Caco-2 (cell line): ENCODE data around the gene MRPS27. TPM values are rescaled to one million over a fixed set of nuclear protein-coding genes. Genes with fewer than 3 reads are reported as not detected.

Experiments
- BruUV-seq: library from RNA; stranded (reverse); fragments of 400-500 nt; replicated peaks from 2 replicates; lab custom pipeline; 2021; lab: Mats Ljungman, UMichigan
- CTCF ChIA-PET: fragments of 300-600 bp; sonication (Branson Sonifier 250); formaldehyde crosslinking; loops from one replicate; lab custom pipeline; 2022; ENCODE audit warnings: antibody characterized with exemption; lab: Charles Lee
- POLR2A ChIA-PET: fragments of 300-600 bp; sonication (Branson Sonifier 250); formaldehyde crosslinking; loops from one replicate; lab custom pipeline; 2022; ENCODE audit warnings: antibody characterized with exemption; lab: Charles Lee
- DNase-seq, 2 experiments: peaks; one replicate each; pipeline versions ENCODE4 v3.0.0 to v3.0.0-alpha.2; 2020 to 2022
- H3K27me3 ChIP-seq: replicated peaks from 2 replicates; pipeline ENCODE4 v1.6.0; 2011; ENCODE audit warnings: low read length; ENCODE audit not compliant: control insufficient read depth, insufficient read depth
- H3K36me3 ChIP-seq: 2 replicates; pipeline ENCODE4 v1.5.1; 2011; ENCODE audit warnings: low read length; ENCODE audit not compliant: control insufficient read depth, insufficient read depth
- H3K4me1 ChIP-seq: fragments of 250-450 bp; sonication (Bioruptor Pico); 2 replicates; pipeline ENCODE4 v1.5.1; 2020; ENCODE audit warnings: mild to moderate bottlenecking
- H3K4me3 ChIP-seq: 2 replicates; pipeline ENCODE4 v1.5.1; 2011; ENCODE audit warnings: low read depth, mild to moderate bottlenecking, control low read depth, low read length
- H3K9me3 ChIP-seq: fragments of 250-450 bp; sonication (Bioruptor Pico); 2 replicates; pipeline ENCODE4 v1.5.1; 2020; ENCODE audit warnings: mild to moderate bottlenecking, moderate library complexity
- H3K27ac Mint-ChIP-seq: one replicate; pipeline ENCODE4 v1.8.0; 2022; ENCODE audit warnings: mixed read lengths; ENCODE audit not compliant: unreplicated experiment
- H3K27me3 Mint-ChIP-seq: one replicate; pipeline ENCODE4 v1.8.0; 2022; ENCODE audit warnings: mixed read lengths; ENCODE audit not compliant: insufficient read depth, unreplicated experiment
- H3K36me3 Mint-ChIP-seq: one replicate; pipeline ENCODE4 v1.8.0; 2022; ENCODE audit warnings: mild to moderate bottlenecking, mixed read lengths; ENCODE audit not compliant: insufficient read depth, unreplicated experiment
- H3K4me1 Mint-ChIP-seq: one replicate; pipeline ENCODE4 v1.8.0; 2022; ENCODE audit warnings: low read depth, mixed read lengths; ENCODE audit not compliant: unreplicated experiment
- H3K4me3 Mint-ChIP-seq: one replicate; pipeline ENCODE4 v1.8.0; 2022; ENCODE audit warnings: mild to moderate bottlenecking, moderate library complexity, mixed read lengths; ENCODE audit not compliant: unreplicated experiment
- H3K9me3 Mint-ChIP-seq: one replicate; pipeline ENCODE4 v1.8.0; 2022; ENCODE audit warnings: mixed read lengths; ENCODE audit not compliant: unreplicated experiment
- CTCF ChIP-seq, 2 experiments: fragments of 200-600 bp in 1 of 2; IDR thresholded peaks; 1 replicate in 1 of 2; 2 replicates in 1 of 2; pipeline versions ENCODE4 v1.5.1 to v1.8.0; 2011 to 2022; ENCODE audit warnings: antibody characterized with exemption in 1 of 2, control low read depth in 1 of 2, inconsistent platforms in 1 of 2, low read depth in 1 of 2, low read length in 1 of 2, mild to moderate bottlenecking in 1 of 2, moderate library complexity in 1 of 2; ENCODE audit not compliant: insufficient read depth in 1 of 2, severe bottlenecking in 1 of 2, unreplicated experiment in 1 of 2
- intact Hi-C: fragments of 100-400 bp; cut with micrococcal nuclease; formaldehyde crosslinking; loops from one replicate; pipeline ENCODE4 v1.10.0; 2022; ENCODE audit not compliant: unreplicated experiment
- total RNA-seq: library from RNA; stranded (reverse); gene quantifications from 2 replicates; pipeline ENCODE4 v1.2.3, GENCODE V29; 2022

The MRPS27 gene
- total RNA-seq, 1 experiment from 2014 or later: 71.1 TPM

GRCh38 chr5:72191404-72191803 is 128.6 kb downstream of the MRPS27 start:
- intact Hi-C loops: no loop called here
- Mint-ChIP-seq H3K4me3 (no peak overlapping the region), H3K27ac (no peak overlapping the region), H3K27me3 (peaks cover 26% of the 10 kb centered on the region), H3K9me3 (peaks cover 18% of the 10 kb centered on the region), H3K36me3 (no peaks in the 10 kb centered on the region), H3K4me1 (no peaks in the 10 kb centered on the region)
- Histone ChIP-seq H3K9me3 (no peaks in the 10 kb centered on the region), H3K4me3 (no peak overlapping the region), H3K36me3 (no peaks in the 10 kb centered on the region), H3K27me3 (no peaks in the 10 kb centered on the region; the same call in 1 of the 2 replicates), H3K4me1 (no peaks in the 10 kb centered on the region)
- ChIA-PET CTCF (no interaction called here), POLR2A (no interaction called here)
- no peak for TF ChIP-seq CTCF (IDR thresholded peaks at IDR 0.05; ENCODE audit: insufficient read depth in 1 of 2, low read depth in 1 of 2, low read length in 1 of 2, severe bottlenecking in 1 of 2, unreplicated experiment in 1 of 2)
- no TSS peak for BruUV-seq
- DNase-seq: no peak

GRCh38 chr5:72189146-72189545 is 130.9 kb downstream of the MRPS27 start:
- Mint-ChIP-seq H3K27me3 (peaks cover 14% of the 10 kb centered on the region), H3K4me3 (no peak overlapping the region), H3K9me3 (no peaks in the 10 kb centered on the region), H3K4me1 (no peaks in the 10 kb centered on the region), H3K36me3 (no peaks in the 10 kb centered on the region), H3K27ac (no peak overlapping the region)
- POLR2A ChIA-PET: no interaction called here
- no TSS peak for BruUV-seq
- H3K9me3 ChIP-seq: no peaks in the 10 kb centered on the region
- no peaks in the 10 kb centered on the region for H3K36me3 ChIP-seq
- no peaks in the 10 kb centered on the region; the same call in 1 of the 2 replicates for H3K27me3 ChIP-seq
- no peak for TF ChIP-seq CTCF (IDR thresholded peaks at IDR 0.05; ENCODE audit: insufficient read depth in 1 of 2, low read depth in 1 of 2, low read length in 1 of 2, severe bottlenecking in 1 of 2, unreplicated experiment in 1 of 2)
- intact Hi-C loops: no loop called here
- CTCF ChIA-PET: no interaction called here
- DNase-seq: no peak
- H3K4me3 ChIP-seq: no peak overlapping the region
- H3K4me1 ChIP-seq: no peaks in the 10 kb centered on the region

GRCh38 chr5:72188166-72188565 is 131.9 kb downstream of the MRPS27 start:
- Histone ChIP-seq H3K4me3 (no peak overlapping the region), H3K36me3 (no peaks in the 10 kb centered on the region), H3K9me3 (no peaks in the 10 kb centered on the region), H3K4me1 (no peaks in the 10 kb centered on the region), H3K27me3 (no peaks in the 10 kb centered on the region; the same call in 1 of the 2 replicates)
- Mint-ChIP-seq H3K4me1 (no peaks in the 10 kb centered on the region), H3K27me3 (peaks cover 11% of the 10 kb centered on the region), H3K9me3 (no peaks in the 10 kb centered on the region), H3K27ac (no peak overlapping the region), H3K4me3 (no peak overlapping the region), H3K36me3 (no peaks in the 10 kb centered on the region)
- no peak for TF ChIP-seq CTCF (IDR thresholded peaks at IDR 0.05; ENCODE audit: insufficient read depth in 1 of 2, low read depth in 1 of 2, low read length in 1 of 2, severe bottlenecking in 1 of 2, unreplicated experiment in 1 of 2)
- DNase-seq: no peak
- ChIA-PET CTCF (no interaction called here), POLR2A (no interaction called here)
- BruUV-seq: no TSS peak
- intact Hi-C loops: no loop called here
